ENCODE results near the gene TLNRD1. TPM values are rescaled to one million over a fixed set of nuclear protein-coding genes. Genes with fewer than 3 reads are reported as not detected.
A peak's percentile ranks its signal among the peaks of the same experiment; 100 is the strongest.

TLNRD1 gene
- total RNA-seq, 1 experiment from 2014 or later = 19.3 TPM

DNA sequence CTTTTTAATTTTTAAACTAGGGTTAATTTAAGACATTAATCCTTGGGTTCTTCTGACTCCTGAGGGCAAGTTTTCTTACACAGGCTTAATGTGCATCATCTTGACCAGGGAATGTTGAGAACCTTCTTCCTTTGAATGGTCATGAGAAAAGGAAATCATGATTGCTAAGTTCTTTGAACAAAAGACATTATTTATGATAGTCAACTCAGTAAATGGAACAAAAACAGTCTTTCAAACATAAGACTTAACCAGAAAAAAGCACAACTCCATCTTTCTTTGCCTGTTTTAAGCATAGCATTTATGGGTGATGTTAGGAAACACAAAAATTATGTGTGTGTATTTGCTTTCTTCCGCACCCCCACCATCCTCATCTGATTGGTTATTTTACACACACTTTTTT lies 5.4 kb downstream of the TLNRD1 start:
- H4K91ac ChIP-seq (ENCODE audit: insufficient read length, low read depth, low read length) = no peak overlapping the region
- H3K4ac ChIP-seq (ENCODE audit: low read depth, low read length) = no peak overlapping the region
- H2AFZ ChIP-seq (ENCODE audit: low read length) = no peak overlapping the region
- H3K27me3 ChIP-seq (ENCODE audit: insufficient read depth, low read length) = no peaks in the 10 kb centered on the region
- peaks cover 3% of the 10 kb centered on the region for H4K20me1 ChIP-seq (ENCODE audit: control insufficient read depth, insufficient read depth, insufficient read length)
- no peak overlapping the region for H2BK20ac ChIP-seq (ENCODE audit: low read depth, low read length, poor library complexity, severe bottlenecking)
- H3T11ph ChIP-seq (ENCODE audit: low read length) = no peak overlapping the region
- Mint-ChIP-seq H3K4me1 (peaks cover 0 to 5% of the 10 kb centered on the region in 2 experiments; a peak in 2 of 4 replicates), H3K4me3 (no peak overlapping the region), H3K9me3 (no peaks in the 10 kb centered on the region), H3K27me3 (ENCODE audit: low read depth) (no peaks in the 10 kb centered on the region), H3K36me3 (ENCODE audit: insufficient read depth in 1 of 3, low read depth in 3 of 3) (peaks cover 3 to 8% (median 6%) of the 10 kb centered on the region in 3 experiments; a peak in 3 of 7 replicates), H3K27ac (peak overlapping the region in 1 of 3 experiments; percentile 59; a peak in 1 of 7 replicates)
- no peak overlapping the region for H3K27ac ChIP-seq (ENCODE audit: insufficient read length, low read depth, low read length)
- H3K79me1 ChIP-seq (ENCODE audit: insufficient read depth, low read depth, low read length, poor library complexity, severe bottlenecking) = no peaks in the 10 kb centered on the region
- H2BK12ac ChIP-seq (ENCODE audit: insufficient read length, low read depth, low read length) = no peak overlapping the region
- H3K79me2 ChIP-seq (ENCODE audit: insufficient read depth, low read length) = peaks cover 2% of the 10 kb centered on the region; the same call in 1 of the 2 replicates
- H2BK5ac ChIP-seq (ENCODE audit: insufficient read length, low read length) = no peak overlapping the region
- no peak overlapping the region for H4K5ac ChIP-seq (ENCODE audit: insufficient read length, low read depth, low read length)
- TF ChIP-seq, protein P1, sequence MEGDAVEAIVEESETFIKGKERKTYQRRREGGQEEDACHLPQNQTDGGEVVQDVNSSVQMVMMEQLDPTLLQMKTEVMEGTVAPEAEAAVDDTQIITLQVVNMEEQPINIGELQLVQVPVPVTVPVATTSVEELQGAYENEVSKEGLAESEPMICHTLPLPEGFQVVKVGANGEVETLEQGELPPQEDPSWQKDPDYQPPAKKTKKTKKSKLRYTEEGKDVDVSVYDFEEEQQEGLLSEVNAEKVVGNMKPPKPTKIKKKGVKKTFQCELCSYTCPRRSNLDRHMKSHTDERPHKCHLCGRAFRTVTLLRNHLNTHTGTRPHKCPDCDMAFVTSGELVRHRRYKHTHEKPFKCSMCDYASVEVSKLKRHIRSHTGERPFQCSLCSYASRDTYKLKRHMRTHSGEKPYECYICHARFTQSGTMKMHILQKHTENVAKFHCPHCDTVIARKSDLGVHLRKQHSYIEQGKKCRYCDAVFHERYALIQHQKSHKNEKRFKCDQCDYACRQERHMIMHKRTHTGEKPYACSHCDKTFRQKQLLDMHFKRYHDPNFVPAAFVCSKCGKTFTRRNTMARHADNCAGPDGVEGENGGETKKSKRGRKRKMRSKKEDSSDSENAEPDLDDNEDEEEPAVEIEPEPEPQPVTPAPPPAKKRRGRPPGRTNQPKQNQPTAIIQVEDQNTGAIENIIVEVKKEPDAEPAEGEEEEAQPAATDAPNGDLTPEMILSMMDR (conservative IDR thresholded peaks at IDR 0.05) = no peak
- H3K4me1 ChIP-seq (ENCODE audit: insufficient read depth, low read length) = no peaks in the 10 kb centered on the region
- no peak overlapping the region for H3K23ac ChIP-seq (ENCODE audit: insufficient read length, low read depth, low read length)
- H3K9ac ChIP-seq (ENCODE audit: extremely low read depth, insufficient read length, low read length) = no peak overlapping the region
- H3K4me2 ChIP-seq (ENCODE audit: insufficient read depth, insufficient read length, low read length) = no peak overlapping the region
- H2BK15ac ChIP-seq (ENCODE audit: low read depth, low read length) = no peak overlapping the region
- no peak overlapping the region for H3K56ac ChIP-seq (ENCODE audit: insufficient read length, low read depth, low read length)
- WGBS (ENCODE audit: extremely low coverage, insufficient read length, low lambda C conversion rate) = no CpG with 5 or more reads among the region's 1 CpG
- no peak for DNase-seq
- no peak overlapping the region for H2AK5ac ChIP-seq (ENCODE audit: insufficient read length, low read length)
- peaks cover 12% of the 10 kb centered on the region for H3K23me2 ChIP-seq (ENCODE audit: insufficient read length, low read depth, low read length, poor library complexity, severe bottlenecking)
- H3K9me3 ChIP-seq (ENCODE audit: control insufficient read depth, low read depth, low read length) = no peaks in the 10 kb centered on the region
- H4K8ac ChIP-seq (replicated peaks; ENCODE audit: insufficient read length, low read depth, low read length) = no peak overlapping the region
- no peak overlapping the region for H3K18ac ChIP-seq (ENCODE audit: insufficient read length, low read depth, low read length)
- no peak overlapping the region for H2BK120ac ChIP-seq (ENCODE audit: low read depth, low read length, poor library complexity, severe bottlenecking)
- no peak overlapping the region for H3K14ac ChIP-seq (ENCODE audit: insufficient read depth, low read length)
